SJSA1 (cell line): ENCODE results near the gene COX4I1. TPM values are rescaled to one million over a fixed set of nuclear protein-coding genes. Genes with fewer than 3 reads are reported as not detected.
"Not testable (repeated sequence)": the region's sequence is repeated elsewhere in the genome, so short reads cannot be mapped to it uniquely, and the experiment has no call there.

ENCODE experiments used
- DNase-seq, 2 experiments: peaks; one replicate each; pipeline ENCODE4 v3.0.0-alpha.2; 2015 to 2020; ENCODE audit warnings: low spot score in 2 of 2, low read depth in 1 of 2
- H3K27ac ChIP-seq: fragments of 250-450 bp; sonication (Bioruptor Pico); 2 replicates; pipeline ENCODE4 v1.5.1; 2020; ENCODE audit warnings: mild to moderate bottlenecking, moderate library complexity
- H3K27me3 ChIP-seq: fragments of 250-450 bp; sonication (Bioruptor Pico); replicated peaks from 2 replicates; pipeline ENCODE4 v1.5.1; 2020; ENCODE audit warnings: mild to moderate bottlenecking, moderate library complexity
- H3K36me3 ChIP-seq: fragments of 250-450 bp; sonication (Bioruptor Pico); 2 replicates; pipeline ENCODE4 v1.5.1; 2020; ENCODE audit warnings: mild to moderate bottlenecking
- H3K4me1 ChIP-seq: fragments of 250-450 bp; sonication (Bioruptor Pico); replicated peaks from 2 replicates; pipeline ENCODE4 v1.6.1; 2021; ENCODE audit warnings: mild to moderate bottlenecking
- H3K4me3 ChIP-seq: fragments of 250-450 bp; sonication (Bioruptor Pico); 2 replicates; pipeline ENCODE4 v1.5.1; 2020; ENCODE audit warnings: mild to moderate bottlenecking
- H3K9me3 ChIP-seq: fragments of 250-450 bp; sonication (Bioruptor Pico); replicated peaks from 2 replicates; pipeline ENCODE4 v1.5.1; 2020; ENCODE audit warnings: mild to moderate bottlenecking
- total RNA-seq: library from RNA; depleted of rRNA; stranded (reverse); fragments of >200 nt; shearing (Covaris generic); gene quantifications from 2 replicates; pipeline ENCODE4 v1.2.3, GENCODE V29; 2014

The COX4I1 gene
- total RNA-seq, 1 experiment from 2014 or later: 631 TPM

- no peaks in the 10 kb centered on the region for H3K9me3 ChIP-seq
- H3K27ac ChIP-seq: no peak overlapping the region
- H3K36me3 ChIP-seq: no peaks in the 10 kb centered on the region
- peaks cover 7% of the 10 kb centered on the region; the same call in 1 of the 2 replicates for H3K4me1 ChIP-seq
- no peak for DNase-seq
- H3K27me3 ChIP-seq: peaks cover 13% of the 10 kb centered on the region
- no peak overlapping the region for H3K4me3 ChIP-seq
These were observed 28.7 kb downstream of the COX4I1 start for GRCh38 chr16:85828166-85828565.

DNA sequence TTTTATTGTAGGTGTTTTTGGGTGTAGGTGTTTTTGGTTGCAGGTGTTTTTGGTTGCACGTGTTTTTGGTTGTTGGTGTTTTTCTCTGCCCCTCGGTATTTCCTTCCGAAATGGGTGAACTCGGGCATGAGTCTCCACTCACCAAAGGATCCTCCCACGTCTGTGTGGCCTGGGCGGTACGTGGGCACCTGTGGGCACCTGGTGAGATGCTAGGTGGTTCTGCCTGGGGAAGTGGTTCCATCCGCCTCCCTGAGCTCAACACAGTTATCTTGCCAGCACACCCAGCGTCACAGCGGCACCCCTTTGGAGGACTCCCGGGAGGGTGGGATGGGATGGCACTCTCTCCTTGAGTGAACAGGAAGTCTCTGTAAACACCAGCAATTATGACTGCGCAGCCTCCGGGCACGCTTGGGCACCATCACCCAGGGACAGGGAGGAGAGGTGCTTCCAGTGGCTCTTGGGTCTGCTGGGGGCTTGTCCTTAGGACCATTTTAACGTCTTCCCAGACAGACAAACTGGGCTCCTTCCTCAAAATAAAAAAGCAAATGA lies 29.8 kb downstream of the COX4I1 start:
- H3K27me3 ChIP-seq: peaks cover 13% of the 10 kb centered on the region
- H3K9me3 ChIP-seq: no peaks in the 10 kb centered on the region

GRCh38 chr16:85829751-85830445 lies 30.4 kb downstream of the COX4I1 start:
- H3K36me3 ChIP-seq: no peaks in the 10 kb centered on the region
- H3K9me3 ChIP-seq: no peaks in the 10 kb centered on the region
- no peak overlapping the region for H3K4me3 ChIP-seq
- H3K27ac ChIP-seq: no peak overlapping the region
- peaks cover 7% of the 10 kb centered on the region; the same call in 1 of the 2 replicates for H3K4me1 ChIP-seq
- no peak for DNase-seq
- H3K27me3 ChIP-seq: peaks cover 13% of the 10 kb centered on the region

More for the DNA sequence above, 29.8 kb downstream of the COX4I1 start:
- DNase-seq: no peak
- H3K4me3 ChIP-seq: no peak overlapping the region
- no peaks in the 10 kb centered on the region for H3K36me3 ChIP-seq
- H3K27ac ChIP-seq: no peak overlapping the region
- H3K4me1 ChIP-seq: peaks cover 7% of the 10 kb centered on the region; the same call in 1 of the 2 replicates

DNA sequence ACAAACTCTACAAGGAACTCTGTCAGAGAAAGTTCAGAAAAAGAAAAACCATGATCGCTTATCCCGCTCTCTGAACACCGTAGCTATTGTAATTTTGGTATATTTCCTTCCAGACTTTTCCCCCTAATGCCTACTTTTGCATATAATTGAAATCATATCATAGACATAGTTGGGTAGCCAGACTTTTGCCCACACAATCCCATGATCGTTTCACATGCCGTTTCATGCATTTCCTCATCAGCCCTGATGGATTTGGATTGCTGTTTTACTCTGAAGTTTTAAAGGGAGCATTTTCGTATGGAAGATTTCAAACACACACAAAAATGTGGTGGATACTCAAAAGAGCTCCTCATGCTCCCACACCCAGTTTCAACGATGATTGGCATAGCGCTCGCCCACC lies 31.3 kb downstream of the COX4I1 start:
- no peak overlapping the region for H3K27ac ChIP-seq
- H3K9me3 ChIP-seq: no peaks in the 10 kb centered on the region
- peaks cover 15% of the 10 kb centered on the region for H3K27me3 ChIP-seq
- no peak for DNase-seq
- H3K4me1 ChIP-seq: peaks cover 7% of the 10 kb centered on the region; the same call in 1 of the 2 replicates
- H3K36me3 ChIP-seq: no peaks in the 10 kb centered on the region
- no peak overlapping the region for H3K4me3 ChIP-seq

DNA sequence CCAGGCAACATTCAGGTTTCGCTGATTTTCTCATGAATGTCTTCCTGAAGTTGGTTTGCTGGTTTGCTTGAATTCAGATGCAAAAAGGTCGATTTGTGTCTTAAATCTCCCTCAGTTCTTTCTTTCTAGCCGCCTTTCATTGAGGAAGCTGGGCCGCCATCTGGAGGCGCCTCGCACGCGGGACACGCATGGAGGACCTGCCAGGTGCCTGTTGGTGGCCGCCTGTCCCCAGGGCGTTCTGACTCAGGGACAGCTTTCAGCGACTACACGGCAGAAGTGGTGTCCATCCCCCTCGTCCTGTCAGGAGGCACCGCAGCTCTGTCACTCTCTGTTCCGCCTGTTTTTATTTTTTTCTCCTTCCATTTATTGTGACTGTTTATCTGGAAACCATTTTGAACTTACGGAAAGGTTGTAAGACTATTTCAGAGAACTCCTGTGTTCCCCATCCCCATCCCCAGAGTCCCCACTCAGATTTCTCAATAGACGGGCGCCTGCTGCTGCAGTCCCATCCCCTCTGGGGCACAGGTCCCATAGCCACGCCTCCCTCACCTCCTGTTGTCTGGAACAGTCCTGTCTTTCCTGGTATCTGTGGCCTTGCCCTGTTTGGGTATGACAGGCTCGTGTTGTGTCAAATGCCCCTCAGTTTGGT lies 33.2 kb downstream of the COX4I1 start:
- no peak for DNase-seq
- peaks cover 34% of the 10 kb centered on the region for H3K27me3 ChIP-seq
- H3K27ac ChIP-seq: no peak overlapping the region
- H3K9me3 ChIP-seq: no peaks in the 10 kb centered on the region
- H3K4me3 ChIP-seq: no peak overlapping the region
- H3K36me3 ChIP-seq: no peaks in the 10 kb centered on the region
- H3K4me1 ChIP-seq: peaks cover 7% of the 10 kb centered on the region; the same call in 1 of the 2 replicates

GRCh38 chr16:85833219-85833920 lies 33.9 kb downstream of the COX4I1 start:
- Histone ChIP-seq H3K36me3 (no peaks in the 10 kb centered on the region), H3K27ac (no peak overlapping the region), H3K27me3 (peaks cover 39% of the 10 kb centered on the region), H3K4me1 (peaks cover 7% of the 10 kb centered on the region; the same call in 1 of the 2 replicates), H3K4me3 (no peak overlapping the region), H3K9me3 (no peaks in the 10 kb centered on the region)
- no peak for DNase-seq

DNA sequence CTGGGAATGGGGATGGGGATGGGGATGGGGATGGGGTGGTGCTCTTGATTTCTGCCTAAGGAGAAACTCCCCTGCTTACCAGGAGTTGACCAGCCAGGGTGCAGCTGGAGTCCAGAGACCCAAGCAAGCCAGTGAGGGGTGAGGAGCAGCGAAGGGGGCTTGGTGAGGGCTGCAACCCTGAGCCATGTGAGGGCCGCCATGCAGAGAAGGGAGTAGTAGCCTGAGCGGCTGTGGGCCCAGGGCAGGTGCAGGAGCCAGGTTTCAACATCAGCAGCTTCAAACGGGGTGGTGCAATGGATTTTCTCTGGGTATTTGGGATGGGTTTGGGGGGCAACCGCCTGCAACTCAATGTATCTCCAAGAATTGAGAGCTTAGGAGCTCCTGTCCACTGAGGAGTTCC lies 35.2 kb downstream of the COX4I1 start:
- Histone ChIP-seq H3K9me3 (no peaks in the 10 kb centered on the region), H3K4me3 (no peak overlapping the region), H3K27me3 (peaks cover 35% of the 10 kb centered on the region), H3K27ac (no peak overlapping the region), H3K36me3 (no peaks in the 10 kb centered on the region), H3K4me1 (peaks cover 3% of the 10 kb centered on the region; the same call in 1 of the 2 replicates)
- DNase-seq: no peak

DNA sequence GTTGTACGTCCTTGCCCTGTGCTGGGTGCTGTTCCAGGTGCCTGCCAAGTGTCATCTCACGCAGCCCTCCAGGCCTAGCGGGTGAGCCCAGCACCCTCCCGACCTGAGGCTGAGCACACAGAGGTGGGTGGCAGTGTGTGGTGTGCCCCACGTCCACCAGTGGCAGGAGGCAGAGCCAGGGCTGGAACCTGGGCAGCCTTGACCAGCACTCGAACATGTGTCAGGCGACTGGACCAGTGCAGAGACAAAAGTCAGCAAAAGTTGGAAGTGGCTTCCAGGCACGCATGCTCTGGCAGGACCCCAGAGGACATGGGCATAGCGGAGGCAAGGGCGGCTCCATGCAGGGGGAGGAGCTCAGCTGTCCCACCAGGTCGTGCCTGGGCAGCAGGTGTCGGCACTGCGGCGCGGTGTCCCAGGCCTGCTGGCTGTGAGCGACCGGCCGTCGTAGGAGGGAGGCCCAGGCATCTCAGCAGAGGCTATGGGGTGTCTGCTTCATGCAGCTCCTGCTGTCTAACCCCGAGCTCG lies 35.8 kb downstream of the COX4I1 start:
- no peak overlapping the region for H3K27ac ChIP-seq
- no peak for DNase-seq
- H3K9me3 ChIP-seq: no peaks in the 10 kb centered on the region
- no peaks in the 10 kb centered on the region for H3K4me1 ChIP-seq
- H3K27me3 ChIP-seq: peaks cover 33% of the 10 kb centered on the region
- no peaks in the 10 kb centered on the region for H3K36me3 ChIP-seq
- H3K4me3 ChIP-seq: no peak overlapping the region

DNA sequence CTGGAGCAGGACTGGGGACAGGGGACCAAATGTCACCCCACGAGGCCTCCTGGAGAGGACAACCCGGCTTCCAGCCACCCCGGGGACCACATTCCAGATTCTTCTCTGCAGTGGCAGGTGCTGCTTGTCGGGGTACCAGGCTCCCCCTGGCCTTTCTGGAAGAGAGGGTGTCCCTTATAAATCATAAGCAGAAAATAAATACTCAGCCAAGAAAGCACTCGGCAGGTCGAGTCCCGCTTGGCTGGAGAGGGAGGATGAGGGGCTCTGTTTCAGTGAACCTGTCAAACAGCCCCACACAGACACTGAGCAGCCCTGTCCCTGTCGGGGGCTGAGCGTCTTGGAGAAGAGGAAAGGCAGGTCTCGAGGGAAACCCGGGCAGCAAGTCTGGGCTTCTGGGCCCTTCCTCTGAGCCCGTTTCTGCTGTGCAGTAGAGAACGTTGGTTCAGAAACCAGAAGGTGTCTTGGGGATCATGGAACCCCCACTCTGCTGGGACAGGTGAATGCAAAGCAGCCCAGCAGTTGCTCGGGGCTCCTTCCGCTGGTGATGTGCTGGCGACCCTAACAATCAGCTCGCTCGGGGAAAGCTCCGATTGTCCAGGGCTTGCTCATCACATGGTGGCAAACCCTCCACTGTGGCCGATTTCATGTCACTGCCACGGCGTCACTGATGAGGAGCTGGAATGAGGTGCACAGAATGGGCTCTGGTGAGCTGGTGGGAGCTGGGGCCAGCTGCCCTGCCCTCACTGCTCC lies 36.6 kb downstream of the COX4I1 start:
- Histone ChIP-seq H3K9me3 (no peaks in the 10 kb centered on the region), H3K27ac (no peak overlapping the region), H3K4me1 (no peaks in the 10 kb centered on the region), H3K4me3 (no peak overlapping the region), H3K27me3 (peaks cover 33% of the 10 kb centered on the region), H3K36me3 (no peaks in the 10 kb centered on the region)
- DNase-seq: no peak

GRCh38 chr16:85836706-85837582 lies 37.4 kb downstream of the COX4I1 start:
- peaks cover 28% of the 10 kb centered on the region for H3K27me3 ChIP-seq
- no peak for DNase-seq
- no peak overlapping the region for H3K27ac ChIP-seq
- H3K9me3 ChIP-seq: no peaks in the 10 kb centered on the region
- H3K36me3 ChIP-seq: no peaks in the 10 kb centered on the region
- H3K4me1 ChIP-seq: no peaks in the 10 kb centered on the region
- no peak overlapping the region for H3K4me3 ChIP-seq

DNA sequence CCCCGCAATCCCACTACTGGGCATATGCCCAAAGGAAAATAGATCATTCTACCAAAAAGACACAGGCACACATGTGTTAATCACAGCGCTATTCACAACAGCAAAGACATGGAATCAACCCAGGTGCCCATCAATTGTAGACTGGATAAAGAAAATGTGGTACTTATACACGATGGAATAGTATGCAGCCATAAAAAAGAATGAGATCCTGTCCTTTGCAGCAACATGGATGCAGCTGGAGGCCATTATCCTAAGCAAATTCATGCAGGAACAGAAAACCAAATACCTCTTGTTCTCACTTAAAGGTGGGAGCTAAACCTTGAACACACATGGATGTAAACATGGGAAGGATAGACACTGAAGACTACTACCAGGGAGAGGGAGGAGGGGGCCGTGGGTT lies 38.2 kb downstream of the COX4I1 start:
- not testable (repeated sequence) for H3K36me3 ChIP-seq, H3K27ac ChIP-seq, H3K4me3 ChIP-seq, H3K4me1 ChIP-seq, DNase-seq, H3K9me3 ChIP-seq
- H3K27me3 ChIP-seq: peaks cover 28% of the 10 kb centered on the region

- Histone ChIP-seq H3K4me1 (no peaks in the 10 kb centered on the region), H3K27ac (no peak overlapping the region), H3K9me3 (no peaks in the 10 kb centered on the region), H3K27me3 (peaks cover 32% of the 10 kb centered on the region), H3K36me3 (no peaks in the 10 kb centered on the region), H3K4me3 (no peak overlapping the region)
- no peak for DNase-seq
These were observed 38.9 kb downstream of the COX4I1 start for GRCh38 chr16:85838381-85838780.
